GM21737 (cell line): ENCODE measurements around the gene PLA2G2E.
"Not testable (repeated sequence)": the region's sequence is repeated elsewhere in the genome, so short reads cannot be mapped to it uniquely, and the experiment has no call there.

Experiments used
- ATAC-seq: cut with Tn5 transposase; IDR thresholded peaks from one replicate; pipeline ENCODE4 v1.9.1; 2021; ENCODE audit warnings: mild to moderate bottlenecking, moderate library complexity; ENCODE audit not compliant: unreplicated experiment

PLA2G2E gene

GRCh38 chr1:19888112-19888511 is 35.3 kb downstream of the PLA2G2E start:
- ATAC-seq: no peak

GRCh38 chr1:19885821-19886220 is 37.6 kb downstream of the PLA2G2E start:
- ATAC-seq: no peak

- ATAC-seq: no peak
Measured at GRCh38 chr1:19884312-19884711, 39.1 kb downstream of the PLA2G2E start.

- ATAC-seq: peak; percentile 91
Measured at GRCh38 chr1:19882111-19883071, 41.0 kb downstream of the PLA2G2E start, which contains the start of gene OTUD3. OTUD3 (plus strand) TSS chr1:19882395; CDS start chr1:19882514, 119 bp downstream.

GRCh38 chr1:19880841-19881240 is 42.6 kb downstream of the PLA2G2E start:
- not testable (repeated sequence) for ATAC-seq

DNA sequence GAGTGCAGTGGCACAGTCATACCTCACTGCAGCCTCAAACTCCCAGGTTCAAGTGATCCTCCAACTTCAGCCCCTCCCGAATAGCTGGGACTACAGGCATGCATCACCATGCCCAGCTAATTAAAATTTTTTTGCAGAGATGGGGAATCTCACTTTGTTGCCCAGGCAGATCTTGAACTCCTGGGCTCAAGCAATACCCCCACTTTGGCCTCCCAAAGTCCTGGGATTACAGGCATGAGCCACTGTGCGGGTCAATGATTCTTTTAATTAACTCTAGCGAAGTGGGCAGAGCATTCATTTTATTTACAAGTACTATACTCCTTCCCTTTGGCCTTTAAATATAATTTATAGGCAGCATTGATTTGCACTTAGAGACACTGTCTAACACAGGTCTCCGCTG is 43.8 kb downstream of the PLA2G2E start:
- ATAC-seq: no peak

DNA sequence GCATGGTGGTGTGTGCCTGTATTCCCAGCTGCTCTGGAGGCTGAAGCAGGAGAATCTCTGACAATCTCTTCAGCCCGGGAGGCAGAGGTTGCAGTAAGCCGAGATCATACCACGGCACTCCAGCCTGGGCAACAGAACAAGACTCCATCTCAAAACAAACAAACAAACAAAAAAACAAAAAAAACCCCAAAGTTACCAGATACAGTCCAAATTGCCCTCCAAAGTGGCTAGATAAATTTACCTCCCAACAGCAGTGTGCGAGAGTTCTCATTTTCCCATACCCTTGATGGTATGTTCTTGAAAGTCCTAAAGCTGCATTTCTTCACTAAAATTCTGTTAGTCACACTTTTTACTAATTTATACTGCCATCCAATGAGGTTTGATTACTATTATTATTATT is 44.2 kb downstream of the PLA2G2E start:
- ATAC-seq: no peak

DNA sequence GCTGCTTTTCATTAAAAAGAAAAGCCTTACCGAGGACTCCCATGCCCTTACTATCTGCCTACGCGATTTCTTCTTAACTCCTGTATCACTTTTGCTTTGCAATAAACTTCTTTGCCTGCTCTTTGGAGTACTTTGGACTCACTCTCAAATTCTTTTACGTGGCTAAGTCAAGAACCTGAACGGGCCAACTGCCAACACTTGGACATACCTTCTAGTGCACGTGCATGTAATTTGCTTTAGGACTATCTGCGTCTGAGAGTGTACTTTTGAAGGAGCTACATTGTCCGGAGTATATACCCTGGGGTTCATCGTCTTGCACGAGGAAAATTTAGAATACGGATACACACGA is 44.8 kb downstream of the PLA2G2E start:
- no peak for ATAC-seq

DNA sequence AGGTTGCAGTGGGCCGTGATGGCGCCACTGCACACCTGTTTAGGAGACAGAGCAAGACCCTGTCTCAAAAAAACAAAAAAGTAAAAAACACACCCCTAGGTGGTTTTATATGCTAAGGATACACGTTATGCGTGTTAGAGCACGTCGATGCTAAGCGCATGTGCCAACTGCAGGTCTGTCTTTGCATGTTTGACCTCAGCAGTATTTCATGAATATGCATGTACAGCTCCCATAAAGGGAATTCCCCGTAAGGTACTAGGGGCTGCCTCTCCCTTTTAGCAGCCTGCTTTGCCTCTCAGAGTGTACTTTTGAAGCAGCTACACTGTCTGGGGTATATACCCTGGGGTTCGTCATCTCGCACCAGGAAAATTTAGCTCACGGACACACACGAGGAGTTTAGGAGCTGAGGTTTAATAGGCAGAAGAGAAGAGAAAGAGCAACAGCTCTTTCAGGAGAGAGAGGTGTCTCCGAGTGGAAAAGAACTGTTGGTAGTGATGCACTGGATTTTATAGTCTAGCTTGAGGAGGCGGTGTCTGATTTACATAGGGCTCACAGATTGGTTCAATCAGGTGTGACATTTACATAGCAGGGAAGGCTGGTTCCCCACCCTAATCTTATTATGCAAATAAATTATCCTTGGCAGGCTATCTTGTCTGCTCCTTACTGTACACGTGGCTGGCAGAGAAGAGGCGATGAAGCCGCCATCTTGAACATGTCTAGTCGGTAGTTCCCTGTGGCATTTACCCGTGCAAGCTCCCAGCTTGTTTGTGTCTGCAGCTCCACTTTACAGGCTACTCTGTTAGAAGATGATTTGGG is 45.4 kb downstream of the PLA2G2E start:
- ATAC-seq: no peak

DNA sequence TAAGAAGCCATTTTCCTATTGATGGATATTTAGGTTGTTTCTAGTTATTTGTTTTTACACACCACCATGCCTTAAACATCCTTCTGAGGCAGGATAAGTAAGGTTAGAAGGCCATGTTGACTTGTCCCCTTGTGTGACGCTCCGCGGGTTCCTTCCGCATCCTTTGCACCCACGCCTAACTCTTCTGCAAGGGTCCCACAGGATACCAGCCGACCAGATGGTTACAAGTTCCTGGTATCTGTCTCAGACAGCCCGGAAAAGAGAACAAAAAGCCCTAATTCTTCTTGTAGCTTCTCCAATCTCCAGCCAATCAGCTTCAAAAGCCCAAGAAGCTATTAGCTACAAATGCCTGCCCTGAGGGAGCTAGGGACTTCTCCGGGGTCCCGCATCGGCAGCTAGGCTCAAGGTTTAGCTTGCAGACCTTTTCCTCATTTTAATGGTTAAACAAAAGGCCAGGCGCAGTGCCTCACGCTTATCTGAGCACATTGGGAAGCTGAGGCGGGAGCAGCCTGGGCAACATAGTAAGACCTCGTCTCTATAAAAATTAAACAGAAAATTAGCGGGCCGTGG is 46.2 kb downstream of the PLA2G2E start:
- ATAC-seq: no peak

- ATAC-seq: no peak
Measured at GRCh38 chr1:19872190-19872589, 51.2 kb downstream of the PLA2G2E start.
